ENCODE measurements around the gene LUC7L2. TPM values are rescaled to one million over a fixed set of nuclear protein-coding genes. Genes with fewer than 3 reads are reported as not detected.
"Not testable (repeated sequence)": the region's sequence is repeated elsewhere in the genome, so short reads cannot be mapped to it uniquely, and the experiment has no call there.

LUC7L2 gene
- total and polyA plus RNA-seq, 2 donors (not counting 1 experiment from before 2014, with no cell fraction given), result 26.5 to 142 TPM

- peaks cover 3% of the 10 kb centered on the region in 2 donors for H3K4me1 ChIP-seq (ENCODE audit: control insufficient read depth in 2 of 2, insufficient read depth in 2 of 2, low read length in 2 of 2)
- no peak overlapping the region for H3K9ac ChIP-seq (ENCODE audit: low read length)
- no peaks in the 10 kb centered on the region for H3K27me3 ChIP-seq (replicated peaks in 1 of 4; ENCODE audit: control extremely low read depth in 1 of 4, control insufficient read depth in 3 of 4, insufficient read depth in 4 of 4, low read length in 3 of 4)
- no peaks in the 10 kb centered on the region for H3K9me3 Mint-ChIP-seq (ENCODE audit: insufficient read depth)
- H3K36me3 ChIP-seq (replicated peaks in 1 of 2; ENCODE audit: control extremely low read depth in 1 of 2, control insufficient read depth in 1 of 2, extremely low read depth in 1 of 2, insufficient read depth in 2 of 2, low read length in 1 of 2), result peaks cover 6 to 7% of the 10 kb centered on the region in 2 experiments
- no peak overlapping the region for H2AFZ ChIP-seq (ENCODE audit: insufficient read depth, low read depth, low read length, poor library complexity, severe bottlenecking)
- DNase-seq (no peak), ATAC-seq (ENCODE audit: low read depth) (no peak)
- H3K4me1 Mint-ChIP-seq, result peaks cover 12% of the 10 kb centered on the region
- H3K27ac Mint-ChIP-seq, result no peak overlapping the region
- no peaks in the 10 kb centered on the region for H3K27me3 Mint-ChIP-seq
- no peak overlapping the region for H3K27ac ChIP-seq (ENCODE audit: low read length in 2 of 2)
- H3K4me2 ChIP-seq (replicated peaks; ENCODE audit: low read depth, low read length, poor library complexity, severe bottlenecking), result no peak overlapping the region
- no peak overlapping the region for H3K4me3 ChIP-seq (ENCODE audit: control extremely low read depth in 1 of 5, extremely low read depth in 1 of 5, insufficient read depth in 1 of 5, low read depth in 2 of 5, low read length in 4 of 5)
- intact Hi-C loops (cut with micrococcal nuclease), result no loop called here
- H4K20me1 ChIP-seq (ENCODE audit: control insufficient read depth, insufficient read depth, low read length, poor library complexity, severe bottlenecking), result no peaks in the 10 kb centered on the region
- ChIA-PET POLR2A (no interaction called here), CTCF (interaction anchor here (0.9 to 2.0 kb wide), 2 partner anchors 9 to 79 kb away, joined by 3 to 5 read pairs; no protein-coding TSS in a partner anchor)
- WGBS (ENCODE audit: insufficient coverage), result no CpG with 5 or more reads among the region's 1 CpG
- H3K4me3 Mint-ChIP-seq, result no peak overlapping the region
- TF ChIP-seq, protein P1, sequence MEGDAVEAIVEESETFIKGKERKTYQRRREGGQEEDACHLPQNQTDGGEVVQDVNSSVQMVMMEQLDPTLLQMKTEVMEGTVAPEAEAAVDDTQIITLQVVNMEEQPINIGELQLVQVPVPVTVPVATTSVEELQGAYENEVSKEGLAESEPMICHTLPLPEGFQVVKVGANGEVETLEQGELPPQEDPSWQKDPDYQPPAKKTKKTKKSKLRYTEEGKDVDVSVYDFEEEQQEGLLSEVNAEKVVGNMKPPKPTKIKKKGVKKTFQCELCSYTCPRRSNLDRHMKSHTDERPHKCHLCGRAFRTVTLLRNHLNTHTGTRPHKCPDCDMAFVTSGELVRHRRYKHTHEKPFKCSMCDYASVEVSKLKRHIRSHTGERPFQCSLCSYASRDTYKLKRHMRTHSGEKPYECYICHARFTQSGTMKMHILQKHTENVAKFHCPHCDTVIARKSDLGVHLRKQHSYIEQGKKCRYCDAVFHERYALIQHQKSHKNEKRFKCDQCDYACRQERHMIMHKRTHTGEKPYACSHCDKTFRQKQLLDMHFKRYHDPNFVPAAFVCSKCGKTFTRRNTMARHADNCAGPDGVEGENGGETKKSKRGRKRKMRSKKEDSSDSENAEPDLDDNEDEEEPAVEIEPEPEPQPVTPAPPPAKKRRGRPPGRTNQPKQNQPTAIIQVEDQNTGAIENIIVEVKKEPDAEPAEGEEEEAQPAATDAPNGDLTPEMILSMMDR (IDR thresholded peaks at IDR 0.05), result no peak
- TF ChIP-seq EZH2 (IDR thresholded peaks at IDR 0.05; ENCODE audit: borderline replicate concordance, insufficient read depth, low read depth, low read length, poor library complexity, severe bottlenecking), result no peak
- no peaks in the 10 kb centered on the region for H3K9me3 ChIP-seq (ENCODE audit: control extremely low read depth in 1 of 3, control insufficient read depth in 2 of 3, insufficient read depth in 1 of 3, low read length in 2 of 3)
- H3K79me2 ChIP-seq (ENCODE audit: control insufficient read depth, insufficient read depth, low read length), result peaks cover 31% of the 10 kb centered on the region
These were observed 4.4 kb upstream of the LUC7L2 start for GRCh38 chr7:139355320-139355719.

DNA sequence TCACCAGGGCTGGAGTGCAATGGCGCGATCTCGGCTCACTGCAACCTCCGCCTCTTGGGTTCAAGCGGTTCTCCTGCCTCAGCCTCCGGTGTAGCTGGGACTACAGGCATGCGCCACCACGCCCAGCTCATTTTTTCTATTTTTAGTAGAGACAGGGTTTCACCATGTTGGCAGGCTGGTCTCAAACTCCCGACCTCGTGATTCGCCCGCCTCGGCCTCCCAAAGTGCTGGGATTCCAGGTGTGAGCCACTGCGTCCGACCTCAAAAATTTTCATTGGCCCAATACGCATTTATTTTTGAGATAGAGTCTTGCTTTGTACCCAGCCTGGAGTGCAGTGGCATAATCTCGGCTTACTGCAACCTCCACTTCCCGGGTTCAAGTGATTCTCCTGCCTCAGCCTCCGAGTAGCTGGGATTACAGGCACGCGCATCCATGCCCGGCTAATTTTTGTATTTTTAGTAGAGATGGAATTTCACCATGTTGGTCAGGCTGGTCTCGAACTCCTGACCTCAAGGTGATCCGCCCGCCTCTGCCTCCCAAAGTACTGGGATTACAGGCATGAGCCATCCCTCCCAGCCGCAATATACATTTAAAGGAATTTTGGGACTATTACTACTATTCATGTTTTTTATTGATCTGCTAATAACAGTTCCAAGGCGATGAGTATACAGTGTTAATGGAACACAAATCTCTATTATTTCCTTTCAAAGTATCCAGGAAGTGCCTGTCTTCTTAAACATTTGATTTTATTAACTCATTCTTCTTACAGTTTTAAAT lies 1.8 kb upstream of the LUC7L2 start:
- peak overlapping the region; percentile 99 for H3K4me3 Mint-ChIP-seq
- H3K9ac ChIP-seq (ENCODE audit: low read length); H3K9me3 ChIP-seq (ENCODE audit: control extremely low read depth in 1 of 3, control insufficient read depth in 2 of 3, insufficient read depth in 1 of 3, low read length in 2 of 3); H3K36me3 ChIP-seq (replicated peaks in 1 of 2; ENCODE audit: control extremely low read depth in 1 of 2, control insufficient read depth in 1 of 2, extremely low read depth in 1 of 2, insufficient read depth in 2 of 2, low read length in 1 of 2); H3K9me3 Mint-ChIP-seq (ENCODE audit: insufficient read depth); H2AFZ ChIP-seq (ENCODE audit: insufficient read depth, low read depth, low read length, poor library complexity, severe bottlenecking); H3K27me3 ChIP-seq (replicated peaks in 1 of 4; ENCODE audit: control extremely low read depth in 1 of 4, control insufficient read depth in 3 of 4, insufficient read depth in 4 of 4, low read length in 3 of 4); H3K27me3 Mint-ChIP-seq; intact Hi-C loops (cut with micrococcal nuclease); ATAC-seq (ENCODE audit: low read depth); DNase-seq; H3K27ac Mint-ChIP-seq: not testable (repeated sequence)
- Histone ChIP-seq H3K4me2 (replicated peaks; ENCODE audit: low read depth, low read length, poor library complexity, severe bottlenecking) (peak overlapping the region; percentile 87), H4K20me1 (ENCODE audit: control insufficient read depth, insufficient read depth, low read length, poor library complexity, severe bottlenecking) (peaks cover 22% of the 10 kb centered on the region), H3K79me2 (ENCODE audit: control insufficient read depth, insufficient read depth, low read length) (peaks cover 37% of the 10 kb centered on the region), H3K27ac (ENCODE audit: low read length in 2 of 2) (peak overlapping the region in 1 of 2 donors; percentile 98), H3K4me1 (ENCODE audit: control insufficient read depth in 2 of 2, insufficient read depth in 2 of 2, low read length in 2 of 2) (peaks cover 7 to 21% of the 10 kb centered on the region in 2 donors), H3K4me3 (ENCODE audit: control extremely low read depth in 1 of 5, extremely low read depth in 1 of 5, insufficient read depth in 1 of 5, low read depth in 2 of 5, low read length in 4 of 5) (peak overlapping the region in 1 of 5 experiments; percentile 92)
- CTCF ChIA-PET, result interaction anchor here (2.0 kb wide), 1 partner anchor 15 kb away, joined by 8 read pairs; no protein-coding TSS in a partner anchor
- POLR2A ChIA-PET, result interaction anchor here (0.7 to 1.1 kb wide), 2 partner anchors 238 to 1315 kb away, joined by 3 read pairs; no protein-coding TSS in a partner anchor
- peaks cover 33% of the 10 kb centered on the region for H3K4me1 Mint-ChIP-seq
- WGBS (ENCODE audit: insufficient coverage), result 97% methylated on average over 15 of the region's 27 CpGs

Measured in B cell (primary cell).